ENCODE measurements around the gene KRT15. TPM values are rescaled to one million over a fixed set of nuclear protein-coding genes. Genes with fewer than 3 reads are reported as not detected.

Gene KRT15
- total and polyA plus RNA-seq, 4 donors = 0.14 TPM; not detected in 3

DNA sequence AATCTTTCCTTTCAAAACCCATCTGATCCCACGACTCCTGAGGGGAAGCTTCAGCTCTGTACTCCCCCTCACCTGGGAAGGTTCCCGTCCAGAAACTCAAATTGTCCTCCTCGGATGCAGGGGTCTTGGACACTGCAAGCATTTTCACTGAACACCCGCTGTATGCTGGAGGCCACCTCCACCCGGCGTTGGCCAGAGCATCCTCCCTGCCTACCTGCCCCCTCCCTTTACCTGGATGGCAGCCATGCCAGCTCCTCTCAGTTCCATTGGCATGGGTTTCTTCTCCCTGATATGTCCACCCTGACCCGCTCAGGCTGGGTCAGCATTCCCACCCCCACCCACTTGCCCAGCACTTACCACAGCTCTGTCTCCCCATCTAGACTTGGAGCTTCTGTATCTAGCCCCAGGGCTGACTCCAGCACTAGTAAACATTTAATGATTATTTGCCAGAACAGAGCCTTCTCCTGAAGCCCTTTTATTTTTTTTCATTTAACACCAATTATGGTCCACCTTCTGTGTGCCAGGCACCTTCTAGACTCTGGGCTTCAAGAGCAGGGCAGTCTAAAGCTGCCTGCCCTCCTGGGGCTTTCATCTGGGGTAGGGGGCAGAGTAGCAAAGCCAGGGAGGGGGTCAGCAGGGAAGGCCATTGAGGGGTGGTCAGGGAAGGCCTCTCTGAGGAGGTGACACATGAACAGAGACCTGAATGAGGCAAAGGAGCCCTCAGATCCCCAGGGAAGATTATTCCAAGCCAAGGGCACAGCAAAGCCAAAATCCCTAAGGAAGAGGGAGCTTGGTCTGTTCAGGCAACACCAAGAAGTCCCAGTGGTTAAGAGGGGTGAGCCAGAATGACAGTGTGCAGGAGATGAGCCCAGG is 18.3 kb upstream of the KRT15 start:
- H3K9ac ChIP-seq (ENCODE audit: low read depth in 1 of 2, low read length in 2 of 2) = no peak overlapping the region
- 88% methylated on average over 7 of the region's 7 CpGs for WGBS
- H3K36me3 ChIP-seq (ENCODE audit: control insufficient read depth in 4 of 4, insufficient read depth in 3 of 4, low read depth in 1 of 4, low read length in 3 of 4) = no peaks in the 10 kb centered on the region
- DNase-seq (ENCODE audit: low spot score) = no peak
- no peaks in the 10 kb centered on the region for H3K4me1 ChIP-seq (ENCODE audit: control insufficient read depth in 4 of 4, insufficient read depth in 4 of 4, low read length in 3 of 4)
- TF ChIP-seq FOXA2 (IDR thresholded peaks at IDR 0.05) = no peak
- no peak for TF ChIP-seq FOXA1 (IDR thresholded peaks at IDR 0.05)
- no peak for TF ChIP-seq CTCF (IDR thresholded peaks at IDR 0.05; ENCODE audit: low read depth, low read length, missing input control)
- no peak for TF ChIP-seq MAX (IDR thresholded peaks at IDR 0.05)
- no peak for TF ChIP-seq SP1 (IDR thresholded peaks at IDR 0.05)
- no peak for TF ChIP-seq JUND (IDR thresholded peaks at IDR 0.05)
- no peak for TF ChIP-seq HNF4G (IDR thresholded peaks at IDR 0.05)
- no peak for TF ChIP-seq YY1 (IDR thresholded peaks at IDR 0.05)
- no peak for TF ChIP-seq RXRA (IDR thresholded peaks at IDR 0.05)
- TF ChIP-seq, protein P1, sequence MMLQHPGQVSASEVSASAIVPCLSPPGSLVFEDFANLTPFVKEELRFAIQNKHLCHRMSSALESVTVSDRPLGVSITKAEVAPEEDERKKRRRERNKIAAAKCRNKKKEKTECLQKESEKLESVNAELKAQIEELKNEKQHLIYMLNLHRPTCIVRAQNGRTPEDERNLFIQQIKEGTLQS (IDR thresholded peaks at IDR 0.05) = no peak
- no peak for TF ChIP-seq RAD21 (IDR thresholded peaks at IDR 0.05)
- no peak for TF ChIP-seq GABPA (IDR thresholded peaks at IDR 0.05 in 1 of 2, conservative IDR thresholded peaks at IDR 0.05 in 1 of 2)
- TF ChIP-seq NR2F2 (IDR thresholded peaks at IDR 0.05) = no peak
- no peak for TF ChIP-seq EGR1 (IDR thresholded peaks at IDR 0.05; ENCODE audit: low read depth in 2 of 2)
- no peak for TF ChIP-seq HNF4A (conservative IDR thresholded peaks at IDR 0.05)
- H3K4me3 ChIP-seq (ENCODE audit: low read depth in 1 of 3, low read length in 3 of 3) = no peak overlapping the region
- peaks cover 0 to 2% (median 0%) of the 10 kb centered on the region in 4 donors for H3K27me3 ChIP-seq (ENCODE audit: control insufficient read depth in 4 of 4, insufficient read depth in 4 of 4, low read length in 3 of 4)
- no peaks in the 10 kb centered on the region for H3K9me3 ChIP-seq (ENCODE audit: control insufficient read depth in 4 of 4, low read length in 3 of 4)
- H3K27ac ChIP-seq (ENCODE audit: low read depth in 1 of 2, low read length in 2 of 2) = no peak overlapping the region

DNA sequence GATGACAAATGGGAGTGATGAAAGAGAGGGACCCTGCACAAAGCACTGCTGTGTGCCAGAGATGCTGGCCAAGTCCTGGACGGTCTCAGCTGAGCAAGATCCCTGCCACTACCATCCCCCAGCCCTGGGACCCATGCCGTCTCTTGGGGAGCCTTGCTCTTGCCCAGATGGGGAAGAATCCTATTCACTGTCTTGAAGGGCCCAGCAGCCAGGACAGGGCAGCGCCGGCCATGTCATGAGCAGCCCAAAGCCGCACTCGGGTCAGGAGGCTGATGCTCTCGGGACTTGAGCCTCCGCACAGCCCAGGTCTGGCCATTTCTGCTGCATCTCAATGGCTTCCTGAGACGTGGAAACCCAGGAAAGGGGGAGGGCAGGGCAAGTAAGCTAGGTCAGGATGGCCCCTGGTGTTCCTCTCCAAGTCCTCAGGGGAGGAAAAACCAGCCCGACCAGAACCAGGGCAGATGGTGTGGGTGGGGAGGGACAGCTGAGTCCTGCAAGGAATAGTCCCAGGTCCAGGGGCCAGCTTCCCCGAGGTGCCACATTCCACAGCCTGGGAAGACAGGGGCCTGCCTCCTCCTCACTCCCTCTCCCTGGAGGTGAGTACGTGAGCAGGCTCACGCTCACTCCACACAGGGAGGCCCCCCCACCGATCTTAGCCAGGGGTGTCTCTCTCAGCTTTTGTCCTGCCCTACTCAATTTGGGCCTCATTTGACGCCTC is 17.2 kb upstream of the KRT15 start:
- TF ChIP-seq RAD21 (IDR thresholded peaks at IDR 0.05) (no peak), EGR1 (IDR thresholded peaks at IDR 0.05; ENCODE audit: low read depth in 2 of 2) (no peak), YY1 (IDR thresholded peaks at IDR 0.05) (no peak), HNF4G (IDR thresholded peaks at IDR 0.05) (no peak), REST (IDR thresholded peaks at IDR 0.05) (no peak), CTCF (IDR thresholded peaks at IDR 0.05; ENCODE audit: low read depth, low read length, missing input control) (no peak), HNF4A (conservative IDR thresholded peaks at IDR 0.05) (no peak)
- TF ChIP-seq, protein P2, sequence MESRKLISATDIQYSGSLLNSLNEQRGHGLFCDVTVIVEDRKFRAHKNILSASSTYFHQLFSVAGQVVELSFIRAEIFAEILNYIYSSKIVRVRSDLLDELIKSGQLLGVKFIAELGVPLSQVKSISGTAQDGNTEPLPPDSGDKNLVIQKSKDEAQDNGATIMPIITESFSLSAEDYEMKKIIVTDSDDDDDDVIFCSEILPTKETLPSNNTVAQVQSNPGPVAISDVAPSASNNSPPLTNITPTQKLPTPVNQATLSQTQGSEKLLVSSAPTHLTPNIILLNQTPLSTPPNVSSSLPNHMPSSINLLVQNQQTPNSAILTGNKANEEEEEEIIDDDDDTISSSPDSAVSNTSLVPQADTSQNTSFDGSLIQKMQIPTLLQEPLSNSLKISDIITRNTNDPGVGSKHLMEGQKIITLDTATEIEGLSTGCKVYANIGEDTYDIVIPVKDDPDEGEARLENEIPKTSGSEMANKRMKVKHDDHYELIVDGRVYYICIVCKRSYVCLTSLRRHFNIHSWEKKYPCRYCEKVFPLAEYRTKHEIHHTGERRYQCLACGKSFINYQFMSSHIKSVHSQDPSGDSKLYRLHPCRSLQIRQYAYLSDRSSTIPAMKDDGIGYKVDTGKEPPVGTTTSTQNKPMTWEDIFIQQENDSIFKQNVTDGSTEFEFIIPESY (IDR thresholded peaks at IDR 0.05) = no peak
- TF ChIP-seq, protein P1 (IDR thresholded peaks at IDR 0.05) = no peak
- H3K27ac ChIP-seq (ENCODE audit: low read depth in 1 of 2, low read length in 2 of 2) = no peak overlapping the region
- H3K36me3 ChIP-seq (ENCODE audit: control insufficient read depth in 4 of 4, insufficient read depth in 3 of 4, low read depth in 1 of 4, low read length in 3 of 4) = no peaks in the 10 kb centered on the region
- no peaks in the 10 kb centered on the region for H3K9me3 ChIP-seq (ENCODE audit: control insufficient read depth in 4 of 4, low read length in 3 of 4)
- H3K27me3 ChIP-seq (ENCODE audit: control insufficient read depth in 4 of 4, insufficient read depth in 4 of 4, low read length in 3 of 4) = peaks cover 0 to 5% (median under 1%) of the 10 kb centered on the region in 4 donors
- no peak for DNase-seq (ENCODE audit: low spot score)
- no peaks in the 10 kb centered on the region for H3K4me1 ChIP-seq (ENCODE audit: control insufficient read depth in 4 of 4, insufficient read depth in 4 of 4, low read length in 3 of 4)
- no peak overlapping the region for H3K9ac ChIP-seq (ENCODE audit: low read depth in 1 of 2, low read length in 2 of 2)
- 68% methylated on average over 15 of the region's 15 CpGs for WGBS
- H3K4me3 ChIP-seq (ENCODE audit: low read depth in 1 of 3, low read length in 3 of 3) = no peak overlapping the region
